Measurements from ENCODE around the gene NPTN. TPM values are rescaled to one million over a fixed set of nuclear protein-coding genes. Genes with fewer than 3 reads are reported as not detected.

The NPTN gene
- 63.4 and 69.0 TPM in 2 replicates for total RNA-seq (2014; rRNA removed; shearing (Covaris generic))

GRCh38 chr15:73633111-73633990 lies at the start of gene NPTN:
Gene NPTN, minus strand, starts transcription at chr15:73633389. Its CDS starts 174 bp downstream, at chr15:73633215.
- DNase-seq (ENCODE audit: low read depth): peak; percentile 99

GRCh38 chr15:73682600-73683090 lies 49.5 kb upstream of the NPTN start:
- no peak for DNase-seq (ENCODE audit: low read depth)

- no peak for DNase-seq (ENCODE audit: low read depth)
Measured at GRCh38 chr15:73681856-73682599, 48.8 kb upstream of the NPTN start.

- no peak for DNase-seq (ENCODE audit: low read depth)
Measured at GRCh38 chr15:73681063-73681462, 47.9 kb upstream of the NPTN start.

- DNase-seq (ENCODE audit: low read depth): no peak
Measured at GRCh38 chr15:73680549-73680948, 47.4 kb upstream of the NPTN start.

- DNase-seq (ENCODE audit: low read depth): no peak
Measured at GRCh38 chr15:73679964-73680363, 46.8 kb upstream of the NPTN start.

GRCh38 chr15:73679180-73679579 lies 46.0 kb upstream of the NPTN start:
- DNase-seq (ENCODE audit: low read depth): no peak

- DNase-seq (ENCODE audit: low read depth): no peak
Measured at GRCh38 chr15:73678498-73678897, 45.3 kb upstream of the NPTN start.

GRCh38 chr15:73677733-73678132 lies 44.5 kb upstream of the NPTN start:
- DNase-seq (ENCODE audit: low read depth): no peak

- peak; percentile 57 for DNase-seq (ENCODE audit: low read depth)
Measured at GRCh38 chr15:73677146-73677607, 44.0 kb upstream of the NPTN start.

GRCh38 chr15:73674587-73674986 lies 41.4 kb upstream of the NPTN start:
- no peak for DNase-seq (ENCODE audit: low read depth)

- DNase-seq (ENCODE audit: low read depth): no peak
Measured at GRCh38 chr15:73660455-73660854, 27.3 kb upstream of the NPTN start.

- no peak for DNase-seq (ENCODE audit: low read depth)
Measured at GRCh38 chr15:73658645-73659044, 25.5 kb upstream of the NPTN start.

GRCh38 chr15:73655724-73656123 lies 22.5 kb upstream of the NPTN start:
- no peak for DNase-seq (ENCODE audit: low read depth)

GRCh38 chr15:73654659-73655058 lies 21.5 kb upstream of the NPTN start:
- DNase-seq (ENCODE audit: low read depth): no peak

GRCh38 chr15:73650416-73651126 lies 17.4 kb upstream of the NPTN start:
- no peak for DNase-seq (ENCODE audit: low read depth)

- DNase-seq (ENCODE audit: low read depth): no peak
Measured at GRCh38 chr15:73648014-73648295, 14.8 kb upstream of the NPTN start.

GRCh38 chr15:73647259-73648013 lies 14.2 kb upstream of the NPTN start:
- peak; percentile 39 for DNase-seq (ENCODE audit: low read depth)

GRCh38 chr15:73639464-73639863 lies 6.3 kb upstream of the NPTN start:
- DNase-seq (ENCODE audit: low read depth): peak; percentile 4

GRCh38 chr15:73637527-73637926 lies 4.3 kb upstream of the NPTN start:
- DNase-seq (ENCODE audit: low read depth): peak; percentile 26

GRCh38 chr15:73633991-73634495 lies 854 bp upstream of the NPTN start:
- peak; percentile 91 for DNase-seq (ENCODE audit: low read depth)
